Medulla oblongata (tissue), 1 donor: ENCODE data around the gene PICALM.
"Not testable (repeated sequence)": the region's sequence is repeated elsewhere in the genome, so short reads cannot be mapped to it uniquely, and the experiment has no call there.

ENCODE experiments used
- DNase-seq: peaks from one replicate; pipeline ENCODE4 v3.0.0-alpha.2; 2015; ENCODE audit errors: extremely low spot score

The PICALM gene, protein sequence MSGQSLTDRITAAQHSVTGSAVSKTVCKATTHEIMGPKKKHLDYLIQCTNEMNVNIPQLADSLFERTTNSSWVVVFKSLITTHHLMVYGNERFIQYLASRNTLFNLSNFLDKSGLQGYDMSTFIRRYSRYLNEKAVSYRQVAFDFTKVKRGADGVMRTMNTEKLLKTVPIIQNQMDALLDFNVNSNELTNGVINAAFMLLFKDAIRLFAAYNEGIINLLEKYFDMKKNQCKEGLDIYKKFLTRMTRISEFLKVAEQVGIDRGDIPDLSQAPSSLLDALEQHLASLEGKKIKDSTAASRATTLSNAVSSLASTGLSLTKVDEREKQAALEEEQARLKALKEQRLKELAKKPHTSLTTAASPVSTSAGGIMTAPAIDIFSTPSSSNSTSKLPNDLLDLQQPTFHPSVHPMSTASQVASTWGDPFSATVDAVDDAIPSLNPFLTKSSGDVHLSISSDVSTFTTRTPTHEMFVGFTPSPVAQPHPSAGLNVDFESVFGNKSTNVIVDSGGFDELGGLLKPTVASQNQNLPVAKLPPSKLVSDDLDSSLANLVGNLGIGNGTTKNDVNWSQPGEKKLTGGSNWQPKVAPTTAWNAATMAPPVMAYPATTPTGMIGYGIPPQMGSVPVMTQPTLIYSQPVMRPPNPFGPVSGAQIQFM

DNA sequence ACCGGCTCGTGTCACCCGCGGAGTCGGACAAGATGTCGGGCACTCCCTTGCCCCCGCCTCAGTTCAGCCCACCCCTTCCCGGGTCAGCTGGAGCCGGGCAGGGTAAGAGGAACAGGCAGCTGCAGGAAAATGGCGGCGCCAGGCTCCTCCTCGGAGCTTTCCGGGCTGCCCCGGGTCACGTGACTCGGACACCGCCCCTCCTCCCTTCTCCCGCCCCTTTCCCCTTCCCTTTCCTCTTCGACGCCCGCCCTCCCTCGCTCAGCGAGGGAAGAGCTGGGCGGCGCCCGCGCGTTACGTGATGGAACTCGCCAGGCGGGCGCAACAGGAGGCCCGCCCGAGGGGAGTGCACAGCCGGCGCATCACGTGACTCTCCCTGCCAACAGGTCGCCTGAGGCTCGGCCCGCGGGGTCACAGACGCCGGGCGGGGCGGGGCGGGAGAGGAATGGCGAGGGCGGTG is at the start of gene PICALM:
PICALM (minus strand) TSS at position 134 of the 457 bp plus-strand sequence. CDS start 304 bp downstream, outside the sequence.
- DNase-seq: peak; percentile 99

- no peak for DNase-seq
Measured at GRCh38 chr11:86118253-86118652, 49.4 kb upstream of the PICALM start.

GRCh38 chr11:86117712-86118063 is 48.8 kb upstream of the PICALM start:
- DNase-seq: no peak

DNA sequence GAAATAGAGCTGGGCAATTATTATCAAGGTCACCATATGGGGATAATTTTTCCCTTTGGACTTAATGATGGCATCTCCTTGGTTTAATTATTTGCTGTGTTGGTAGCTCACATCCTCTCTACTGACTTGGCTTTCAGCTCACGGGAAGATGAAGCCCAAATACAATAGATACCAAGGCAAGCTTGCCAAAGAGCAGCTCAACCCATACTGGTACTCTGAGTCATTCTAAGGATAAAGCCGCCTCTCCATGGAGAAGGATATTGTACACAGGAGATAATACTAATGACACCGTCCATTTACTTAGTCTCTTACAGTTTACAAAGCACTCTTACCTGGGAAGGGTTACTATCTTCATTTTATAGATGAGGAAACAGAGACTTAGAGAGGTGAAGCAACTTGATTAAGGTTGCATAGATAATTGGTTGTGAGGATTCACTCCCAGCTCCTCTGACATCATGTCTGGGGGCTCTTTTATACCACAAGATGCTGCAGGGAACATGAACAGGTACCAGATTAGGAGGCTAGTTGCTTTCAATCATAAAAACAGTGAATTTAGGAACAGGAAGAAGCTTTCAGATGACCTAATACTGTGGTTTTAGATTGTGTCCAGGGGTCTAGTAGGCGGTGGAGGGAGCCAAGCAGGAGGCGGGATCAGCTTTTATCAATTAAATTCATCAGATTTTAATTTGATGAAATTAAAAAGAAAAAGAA is 48.3 kb upstream of the PICALM start:
- DNase-seq: no peak

DNA sequence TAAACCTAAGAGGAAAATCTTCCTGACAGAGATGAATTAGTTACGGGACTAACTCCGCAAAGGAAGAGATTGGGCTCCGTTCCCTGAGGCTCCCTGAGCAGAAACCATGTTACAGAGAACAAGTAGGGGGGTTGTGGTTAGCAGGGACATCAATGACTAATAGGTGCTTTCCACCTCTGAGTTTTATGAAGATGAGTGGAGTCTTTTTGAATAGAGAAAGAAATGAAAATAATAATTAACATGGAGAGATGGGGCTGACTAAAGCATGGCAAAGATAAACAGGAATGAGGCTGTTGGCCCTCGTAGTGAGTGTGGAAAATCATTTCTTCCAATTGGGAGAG is 47.5 kb upstream of the PICALM start:
- DNase-seq: no peak

GRCh38 chr11:86115542-86116385 is 46.9 kb upstream of the PICALM start:
- no peak for DNase-seq

DNA sequence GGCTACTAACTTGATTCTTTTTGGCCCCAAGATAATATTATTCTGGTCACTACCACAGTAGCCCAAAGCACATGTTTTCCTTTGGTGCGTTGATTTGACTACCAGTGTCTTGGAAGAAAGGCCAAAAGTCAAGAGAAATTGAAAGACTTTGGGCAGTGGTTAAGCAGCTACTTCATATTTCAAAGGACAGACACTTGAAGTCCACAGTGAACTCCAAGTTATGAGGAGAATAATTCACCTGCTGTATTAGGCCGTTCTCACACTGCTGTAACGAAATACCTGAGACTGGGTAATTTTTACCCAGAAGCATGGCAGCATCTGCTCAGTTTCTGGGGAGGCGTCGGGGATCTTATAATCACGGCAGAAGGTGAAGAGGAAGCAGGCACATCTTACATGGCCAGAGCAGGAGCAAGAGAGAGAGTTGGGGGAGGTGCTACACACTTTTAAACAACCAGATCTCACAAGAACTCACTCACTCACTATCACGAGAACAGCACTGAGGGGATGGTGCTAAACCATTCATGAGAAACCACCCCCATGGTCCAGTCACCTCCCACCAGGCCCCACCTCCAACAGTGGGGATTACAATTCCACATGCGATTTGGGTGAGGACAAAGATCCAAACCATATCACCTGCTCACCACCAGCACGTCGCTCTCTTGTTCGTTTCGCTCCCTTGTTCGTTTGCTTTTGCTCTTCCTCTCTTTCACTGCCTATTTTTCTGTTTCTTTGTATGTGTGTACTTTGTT is 40.2 kb upstream of the PICALM start:
- DNase-seq: no peak

DNA sequence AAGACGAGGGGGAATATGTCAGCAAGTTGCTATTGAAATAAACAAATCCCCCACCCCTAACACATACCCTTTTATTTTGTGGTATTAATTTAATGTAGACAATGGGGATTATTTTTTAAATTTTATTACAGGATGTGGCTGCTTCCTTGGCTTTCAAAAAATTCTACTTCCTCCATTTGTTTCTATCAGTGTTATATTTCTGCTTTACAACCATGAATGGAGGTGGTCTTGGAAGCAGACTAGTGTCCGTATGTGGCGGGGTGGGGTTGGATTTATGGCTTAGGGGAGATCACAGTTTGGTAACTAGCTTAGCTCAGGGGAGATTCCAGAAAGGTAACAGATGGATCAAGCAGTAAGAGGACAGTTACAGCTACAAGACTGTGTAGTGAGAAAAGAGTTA is 39.3 kb upstream of the PICALM start:
- DNase-seq: no peak

- DNase-seq: no peak
Measured at GRCh38 chr11:86106916-86107315, 38.0 kb upstream of the PICALM start.

- DNase-seq: not testable (repeated sequence)
Measured at GRCh38 chr11:86106031-86106430, 37.1 kb upstream of the PICALM start.

DNA sequence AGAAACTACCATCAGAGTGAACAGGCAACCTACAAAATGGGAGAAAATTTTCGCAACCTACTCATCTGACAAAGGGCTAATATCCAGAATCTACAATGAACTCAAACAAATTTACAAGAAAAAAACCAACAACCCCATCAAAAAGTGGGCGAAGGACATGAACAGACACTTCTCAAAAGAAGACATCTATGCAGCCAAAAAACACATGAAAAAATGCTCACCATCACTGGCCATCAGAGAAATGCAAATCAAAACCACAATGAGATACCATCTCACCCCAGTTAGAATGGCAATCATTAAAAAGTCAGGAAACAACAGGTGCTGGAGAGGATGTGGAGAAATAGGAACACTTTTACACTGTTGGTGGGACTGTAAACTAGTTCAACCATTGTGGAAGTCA is 36.7 kb upstream of the PICALM start:
- DNase-seq: not testable (repeated sequence)

DNA sequence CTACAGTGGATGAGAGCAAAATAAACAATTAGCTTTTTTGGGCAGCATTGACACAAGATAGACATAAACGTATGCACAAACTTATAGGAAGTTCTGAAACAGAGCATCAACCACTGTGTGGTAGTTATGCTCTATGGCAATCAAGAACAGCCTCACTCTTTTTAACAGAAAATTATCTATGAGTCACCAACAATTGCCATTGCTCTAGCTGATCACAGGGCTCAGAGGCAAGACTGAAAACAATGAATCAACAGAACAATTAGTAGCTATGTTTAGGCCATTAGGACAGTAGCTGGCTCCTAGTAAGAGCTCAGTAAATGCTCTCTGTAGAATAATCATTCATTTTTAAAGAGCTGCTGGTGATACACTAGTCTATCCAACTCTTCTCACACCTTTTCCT is 34.9 kb upstream of the PICALM start:
- peak; percentile 84 for DNase-seq

DNA sequence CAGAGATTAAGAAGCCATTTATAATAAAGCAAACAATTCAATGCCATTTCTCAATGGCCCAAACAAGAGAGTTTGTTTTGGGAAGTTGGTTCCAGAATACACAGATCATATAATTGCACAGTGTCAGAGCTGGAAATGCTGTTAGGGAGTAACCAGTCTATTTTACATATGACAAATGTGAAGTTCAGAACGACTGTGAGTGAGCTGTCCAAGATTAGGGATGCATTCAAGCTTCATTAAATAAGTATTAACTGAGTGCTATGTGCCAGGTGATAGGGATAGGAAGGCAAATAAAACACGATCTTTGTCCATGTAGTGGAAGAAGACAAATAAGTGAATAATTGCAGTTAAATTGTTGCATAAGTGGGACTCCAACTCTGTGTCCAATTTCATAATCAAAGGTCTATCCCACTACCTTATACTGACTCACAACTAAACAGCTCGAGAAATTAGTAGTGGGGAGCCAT is 33.1 kb upstream of the PICALM start:
- no peak for DNase-seq

DNA sequence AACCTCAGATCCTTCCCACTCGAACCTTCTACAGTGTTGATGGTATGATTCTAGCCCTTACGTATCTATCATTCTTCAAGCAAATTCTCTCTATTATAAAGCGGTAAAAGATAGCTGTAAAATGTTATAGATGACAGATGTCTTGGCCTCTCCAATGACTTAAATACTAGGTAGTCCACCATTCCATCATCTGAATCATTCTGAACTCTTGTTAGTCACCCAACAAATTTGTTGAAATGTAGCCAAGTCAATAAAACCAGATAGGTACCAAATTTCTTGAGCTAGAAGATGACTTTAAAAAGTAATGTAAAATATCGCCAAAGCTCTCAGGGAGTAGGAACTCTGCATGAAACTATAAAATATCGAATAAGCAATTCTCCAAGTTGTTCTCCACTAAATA is 32.6 kb upstream of the PICALM start:
- no peak for DNase-seq

DNA sequence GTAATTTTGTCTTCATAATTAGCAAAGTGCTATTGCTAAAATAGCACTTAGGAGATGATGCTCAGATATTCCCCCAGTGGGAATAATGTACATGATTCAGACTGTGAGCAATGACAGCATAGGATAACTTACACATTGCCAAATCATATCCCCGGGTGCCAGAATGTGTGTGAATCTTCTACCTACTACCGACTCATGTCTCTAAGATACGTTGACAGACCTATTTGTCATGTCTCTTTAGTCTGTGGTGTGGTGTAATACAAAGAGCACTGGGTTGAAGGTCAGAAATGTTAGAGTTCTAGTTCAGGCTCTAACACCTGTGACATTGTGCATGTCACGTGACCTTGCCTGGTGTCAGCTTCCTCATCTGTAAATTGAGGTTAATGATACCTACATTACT is 31.0 kb upstream of the PICALM start:
- DNase-seq: no peak

GRCh38 chr11:86097980-86098379 is 29.1 kb upstream of the PICALM start:
- no peak for DNase-seq

GRCh38 chr11:86091566-86091965 is 22.7 kb upstream of the PICALM start:
- peak; percentile 61 for DNase-seq

- no peak for DNase-seq
Measured at GRCh38 chr11:86091086-86091485, 22.2 kb upstream of the PICALM start.

DNA sequence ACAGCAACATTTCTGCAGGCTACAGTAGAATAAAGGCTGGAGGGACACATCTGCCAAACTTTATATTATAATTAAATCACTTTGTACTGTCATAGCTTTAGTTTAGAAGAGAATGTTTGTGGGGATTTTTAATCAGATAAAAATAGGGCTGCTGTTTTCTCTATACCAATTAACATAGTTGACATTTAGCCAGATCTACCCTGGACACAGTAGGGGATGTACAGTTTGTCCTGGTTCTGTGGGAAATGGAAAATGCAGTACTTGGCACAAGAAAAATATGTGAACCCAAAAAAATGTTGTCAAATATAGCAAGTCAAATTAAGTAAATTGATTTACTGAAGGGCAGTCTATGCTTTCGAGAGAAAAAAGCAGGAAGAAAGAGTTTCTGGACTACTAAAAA is 20.8 kb upstream of the PICALM start:
- no peak for DNase-seq

DNA sequence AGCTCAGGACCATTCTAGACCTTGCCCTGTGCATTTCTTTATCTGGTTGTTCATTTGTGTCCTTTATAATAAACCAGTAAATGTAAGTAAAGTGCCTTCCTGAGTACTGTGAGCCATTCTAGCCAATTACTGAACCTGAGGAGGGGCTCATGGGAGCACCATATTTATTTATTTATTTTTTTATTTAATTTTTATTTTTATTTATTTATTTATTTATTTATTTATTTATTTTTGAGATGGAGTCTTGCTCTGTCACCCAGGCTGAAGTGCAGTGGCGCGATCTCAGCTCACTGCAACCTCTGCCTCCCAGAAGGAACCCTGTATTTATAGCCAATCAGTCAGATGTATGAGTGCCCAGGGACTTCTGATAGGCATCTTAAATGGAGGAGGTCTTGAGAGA is 18.8 kb upstream of the PICALM start:
- not testable (repeated sequence) for DNase-seq

- no peak for DNase-seq
Measured at GRCh38 chr11:86087256-86087655, 18.4 kb upstream of the PICALM start.
